NCI-H345 treated with DMSO at 0.1 percent for 48 hours (cell line): ENCODE measurements around the gene PHEX.
"Not testable (repeated sequence)": the region's sequence is repeated elsewhere in the genome, so short reads cannot be mapped to it uniquely, and the experiment has no call there.

Experiments
- DNase-seq: peaks from one replicate; lab custom pipeline; 2025; ENCODE audit not compliant: unreplicated experiment; lab: John Stamatoyannopoulos, UW

The PHEX gene

GRCh38 chrX:22220941-22221340 lies 188.8 kb downstream of the PHEX start:
- no peak for DNase-seq

GRCh38 chrX:22234380-22234779 lies 202.3 kb downstream of the PHEX start:
- DNase-seq, result no peak

- no peak for DNase-seq
Observed at GRCh38 chrX:22237479-22237878, 205.4 kb downstream of the PHEX start.

- DNase-seq, result no peak
Observed at GRCh38 chrX:22246620-22247019, 214.5 kb downstream of the PHEX start.

- no peak for DNase-seq
Observed at GRCh38 chrX:22247169-22247568, 215.0 kb downstream of the PHEX start.

GRCh38 chrX:22248401-22248800 lies 216.3 kb downstream of the PHEX start:
- DNase-seq, result no peak

- no peak for DNase-seq
Observed at GRCh38 chrX:22249371-22249770, 217.2 kb downstream of the PHEX start.

GRCh38 chrX:22268706-22269105 lies 236.6 kb downstream of the PHEX start:
- no peak for DNase-seq

GRCh38 chrX:22272613-22273012 lies 240.5 kb downstream of the PHEX start, which contains the start of gene CBLL2:
CBLL2 (plus strand) TSS chrX:22272913; CDS start chrX:22272992, 79 bp downstream.
- no peak for DNase-seq

- DNase-seq, result no peak
Observed at GRCh38 chrX:22273714-22274317, 241.7 kb downstream of the PHEX start.

GRCh38 chrX:22276781-22277180 lies 244.7 kb downstream of the PHEX start:
- DNase-seq, result no peak

GRCh38 chrX:22278375-22278774 lies 246.2 kb downstream of the PHEX start:
- no peak for DNase-seq

- not testable (repeated sequence) for DNase-seq
Observed at GRCh38 chrX:22289209-22289608, 257.1 kb downstream of the PHEX start.

- DNase-seq, result no peak
Observed at GRCh38 chrX:22296871-22297270, 264.7 kb downstream of the PHEX start.

GRCh38 chrX:22300130-22300529 lies 268.0 kb downstream of the PHEX start:
- DNase-seq, result peak; percentile 48
